Bronchial epithelial cell (primary cell): ENCODE measurements around the gene TCIRG1. TPM values are rescaled to one million over a fixed set of nuclear protein-coding genes. Genes with fewer than 3 reads are reported as not detected.

Experiments
- DNase-seq: peaks from one replicate; pipeline ENCODE4 v3.0.0-alpha.2; 2010; ENCODE audit warnings: low read depth
- FAIRE-seq: peaks from 2 replicates; lab custom pipeline; 2011; peaks lifted over from hg19 to GRCh38; lab: Jason Lieb, UNC
- H3K27me3 ChIP-seq: 2 replicates; pipeline ENCODE4 v1.5.1; 2011; ENCODE audit warnings: low read length; ENCODE audit not compliant: control insufficient read depth, insufficient read depth
- H3K36me3 ChIP-seq: 2 replicates; pipeline ENCODE4 v1.5.1; 2011; ENCODE audit warnings: low read length; ENCODE audit not compliant: control insufficient read depth, insufficient read depth
- H3K4me3 ChIP-seq: 2 replicates; pipeline ENCODE4 v1.5.1; 2011; ENCODE audit warnings: mild to moderate bottlenecking, low read depth, low read length, control low read depth
- total RNA-seq: library from RNA; depleted of rRNA; stranded (reverse); fragments of >200 nt; gene quantifications from 2 replicates; pipeline ENCODE4 v1.2.1, GENCODE V29; 2014
- TF ChIP-seq, protein P1 (sequence below): IDR thresholded peaks from 2 replicates; pipeline ENCODE4 v1.5.1; 2011; ENCODE audit warnings: mild to moderate bottlenecking, moderate library complexity, low read length, control low read depth, inconsistent platforms; ENCODE audit not compliant: insufficient read depth, severe bottlenecking

The TCIRG1 gene
- total RNA-seq, 1 donor from 2014 or later: 30.5 TPM

DNA sequence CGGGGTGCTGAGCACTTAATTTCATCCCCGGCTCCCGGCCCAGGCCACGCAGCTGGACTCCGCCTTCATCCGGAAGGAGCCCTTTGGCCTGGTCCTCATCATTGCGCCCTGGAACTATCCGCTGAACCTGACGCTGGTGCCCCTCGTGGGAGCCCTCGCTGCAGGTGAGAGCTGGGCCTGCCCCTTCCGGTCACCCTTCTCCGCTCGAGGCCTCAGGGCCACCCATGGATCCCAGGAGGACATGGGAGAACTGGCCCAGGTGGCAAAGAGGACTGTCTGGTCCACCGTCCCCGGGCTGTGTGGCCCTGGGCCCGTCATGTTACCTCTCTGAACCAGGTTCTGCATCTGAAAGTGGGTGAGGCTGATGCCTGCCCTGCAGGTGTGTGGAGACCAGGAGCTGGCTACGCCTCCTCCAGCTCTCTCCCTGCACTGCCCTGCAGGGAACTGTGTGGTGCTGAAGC lies 20.1 kb upstream of the TCIRG1 start:
- TF ChIP-seq, protein P1, sequence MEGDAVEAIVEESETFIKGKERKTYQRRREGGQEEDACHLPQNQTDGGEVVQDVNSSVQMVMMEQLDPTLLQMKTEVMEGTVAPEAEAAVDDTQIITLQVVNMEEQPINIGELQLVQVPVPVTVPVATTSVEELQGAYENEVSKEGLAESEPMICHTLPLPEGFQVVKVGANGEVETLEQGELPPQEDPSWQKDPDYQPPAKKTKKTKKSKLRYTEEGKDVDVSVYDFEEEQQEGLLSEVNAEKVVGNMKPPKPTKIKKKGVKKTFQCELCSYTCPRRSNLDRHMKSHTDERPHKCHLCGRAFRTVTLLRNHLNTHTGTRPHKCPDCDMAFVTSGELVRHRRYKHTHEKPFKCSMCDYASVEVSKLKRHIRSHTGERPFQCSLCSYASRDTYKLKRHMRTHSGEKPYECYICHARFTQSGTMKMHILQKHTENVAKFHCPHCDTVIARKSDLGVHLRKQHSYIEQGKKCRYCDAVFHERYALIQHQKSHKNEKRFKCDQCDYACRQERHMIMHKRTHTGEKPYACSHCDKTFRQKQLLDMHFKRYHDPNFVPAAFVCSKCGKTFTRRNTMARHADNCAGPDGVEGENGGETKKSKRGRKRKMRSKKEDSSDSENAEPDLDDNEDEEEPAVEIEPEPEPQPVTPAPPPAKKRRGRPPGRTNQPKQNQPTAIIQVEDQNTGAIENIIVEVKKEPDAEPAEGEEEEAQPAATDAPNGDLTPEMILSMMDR: no peak
- Histone ChIP-seq H3K36me3 (no peaks in the 10 kb centered on the region), H3K27me3 (no peaks in the 10 kb centered on the region), H3K4me3 (no peak overlapping the region)
- FAIRE-seq (no peak), DNase-seq (no peak)

DNA sequence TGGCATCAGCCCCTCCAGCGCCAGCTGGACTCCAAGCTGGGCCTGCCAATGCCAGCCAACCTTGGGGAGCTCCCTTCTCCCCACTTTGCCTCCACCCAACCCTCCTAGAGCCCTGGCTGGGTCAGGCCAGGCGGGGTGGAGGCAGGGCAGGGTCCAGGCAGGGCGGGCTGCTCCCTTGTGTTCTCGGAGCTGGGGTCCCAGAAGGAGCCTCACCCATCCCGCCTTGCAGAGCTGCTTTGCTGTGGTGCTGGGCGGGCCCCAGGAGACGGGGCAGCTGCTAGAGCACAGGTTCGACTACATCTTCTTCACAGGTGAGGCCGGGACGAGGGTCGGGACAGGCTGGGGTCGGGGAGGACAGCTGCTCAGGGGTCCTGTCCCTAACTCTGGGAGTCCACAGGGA lies 19.3 kb upstream of the TCIRG1 start:
- Histone ChIP-seq H3K4me3 (no peak overlapping the region), H3K27me3 (no peaks in the 10 kb centered on the region), H3K36me3 (no peaks in the 10 kb centered on the region)
- FAIRE-seq (no peak), DNase-seq (no peak)
- TF ChIP-seq, protein P1: no peak

DNA sequence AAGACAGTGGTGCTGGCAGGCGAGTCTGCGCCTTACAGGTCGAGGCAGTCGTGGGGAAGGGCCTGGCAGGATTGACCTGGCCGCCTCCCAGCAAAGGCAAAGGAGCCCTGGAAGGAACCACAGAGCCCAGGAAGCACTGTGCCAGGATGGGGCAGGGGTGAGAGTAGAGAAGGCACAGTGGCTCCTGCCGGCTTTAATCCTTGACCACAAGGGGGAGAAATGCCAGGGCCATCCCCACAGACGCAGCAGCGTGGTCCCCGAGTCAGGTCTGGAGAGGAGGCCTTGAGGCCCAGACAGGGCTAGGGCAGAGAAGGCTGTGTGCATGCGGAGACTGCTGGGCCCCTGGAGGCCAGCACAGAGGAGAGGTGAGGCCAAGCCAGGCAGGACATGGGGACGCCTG lies 18.2 kb upstream of the TCIRG1 start:
- FAIRE-seq: no peak
- DNase-seq: no peak
- Histone ChIP-seq H3K4me3 (no peak overlapping the region), H3K36me3 (no peaks in the 10 kb centered on the region), H3K27me3 (no peaks in the 10 kb centered on the region)
- TF ChIP-seq, protein P1: peak; percentile 63

DNA sequence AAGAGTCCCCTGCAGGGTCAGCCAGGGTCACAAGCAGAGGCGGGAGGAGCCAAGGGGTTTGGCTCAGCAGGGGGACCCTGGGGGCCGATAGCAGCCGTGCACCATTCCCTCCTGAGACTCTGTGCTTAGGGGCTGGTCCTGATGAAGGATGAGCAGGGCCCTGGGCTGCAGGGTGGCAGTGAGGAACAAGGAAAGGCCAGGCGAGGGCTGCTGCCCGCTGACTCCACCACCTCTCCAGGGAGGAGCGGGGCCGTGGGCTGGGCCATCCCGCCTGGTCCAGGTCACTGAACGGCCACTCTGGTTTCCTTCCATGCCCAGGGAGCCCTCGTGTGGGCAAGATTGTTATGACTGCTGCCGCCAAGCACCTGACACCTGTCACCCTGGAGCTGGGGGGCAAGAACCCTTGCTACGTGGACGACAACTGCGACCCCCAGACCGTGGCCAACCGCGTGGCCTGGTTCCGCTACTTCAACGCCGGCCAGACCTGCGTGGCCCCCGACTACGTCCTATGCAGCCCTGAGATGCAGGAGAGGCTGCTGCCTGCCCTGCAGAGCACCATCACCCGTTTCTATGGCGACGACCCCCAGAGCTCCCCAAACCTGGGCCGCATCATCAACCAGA lies 17.5 kb upstream of the TCIRG1 start:
- Histone ChIP-seq H3K36me3 (no peaks in the 10 kb centered on the region), H3K4me3 (no peak overlapping the region), H3K27me3 (no peaks in the 10 kb centered on the region)
- TF ChIP-seq, protein P1: peak; percentile 74
- FAIRE-seq (no peak), DNase-seq (no peak)

DNA sequence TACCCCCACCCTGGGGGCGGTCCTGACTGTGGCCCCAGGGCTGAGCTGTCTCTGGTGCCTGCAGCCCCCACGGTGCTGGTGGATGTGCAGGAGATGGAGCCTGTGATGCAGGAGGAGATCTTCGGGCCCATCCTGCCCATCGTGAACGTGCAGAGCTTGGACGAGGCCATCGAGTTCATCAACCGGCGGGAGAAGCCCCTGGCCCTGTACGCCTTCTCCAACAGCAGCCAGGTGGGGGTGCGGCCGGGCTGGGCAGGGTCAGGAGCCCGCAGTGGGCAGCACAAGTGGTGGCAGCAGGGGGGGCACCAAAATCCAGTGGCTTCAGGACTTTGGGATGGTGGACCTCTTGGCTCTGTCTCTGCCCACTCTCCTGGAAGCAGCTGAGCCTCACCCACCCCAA lies 16.3 kb upstream of the TCIRG1 start:
- no peak for FAIRE-seq
- H3K27me3 ChIP-seq: no peaks in the 10 kb centered on the region

More for the DNA sequence above, 16.3 kb upstream of the TCIRG1 start:
- no peak for DNase-seq
- TF ChIP-seq, protein P1: no peak
- no peaks in the 10 kb centered on the region for H3K36me3 ChIP-seq
- H3K4me3 ChIP-seq: no peak overlapping the region
